Astrocyte of the cerebellum (primary cell): ENCODE results near the gene DTD2.

Source experiments
- DNase-seq: peaks from one replicate; pipeline ENCODE4 v3.0.0-alpha.2; 2011; ENCODE audit warnings: low read depth
- H3K4me3 ChIP-seq: 2 replicates; pipeline ENCODE4 v1.5.1; 2011; ENCODE audit warnings: mild to moderate bottlenecking, low read depth, low read length, moderate library complexity
- in situ Hi-C: cut with HindIII; loops from 2 replicates; pipeline ENCODE4 v1.10.0; 2017; ENCODE audit warnings: low sequenced_read_pairs
- TF ChIP-seq, protein P1 (sequence below): IDR thresholded peaks from 2 replicates; pipeline ENCODE4 v1.5.1; 2012; ENCODE audit warnings: low read length, low read depth, moderate library complexity, mild to moderate bottlenecking; ENCODE audit errors: missing control alignments

DTD2 gene

DNA sequence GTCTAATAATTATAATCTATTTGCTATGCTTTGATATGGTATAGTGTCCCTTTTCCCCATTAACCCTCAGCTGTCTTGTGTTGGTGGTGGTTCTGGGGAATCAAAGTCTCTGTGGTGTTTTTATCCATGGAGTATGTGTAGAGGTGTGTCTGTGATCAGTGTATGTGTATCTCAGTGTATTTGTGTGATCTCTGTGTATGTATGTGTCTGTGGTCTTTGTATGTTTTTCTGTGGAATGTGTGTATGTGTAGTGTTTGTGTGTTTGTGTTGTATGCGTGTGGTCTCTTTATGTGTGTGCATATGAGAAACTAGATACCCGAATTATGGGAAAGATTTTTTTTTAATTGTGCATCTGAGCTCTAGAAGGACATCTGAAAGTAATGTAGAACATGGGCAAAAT, 29.5 kb upstream of the DTD2 start:
- H3K4me3 ChIP-seq, result no peak overlapping the region
- in situ Hi-C loops, result no loop called here
- DNase-seq, result no peak
- TF ChIP-seq, protein P1, sequence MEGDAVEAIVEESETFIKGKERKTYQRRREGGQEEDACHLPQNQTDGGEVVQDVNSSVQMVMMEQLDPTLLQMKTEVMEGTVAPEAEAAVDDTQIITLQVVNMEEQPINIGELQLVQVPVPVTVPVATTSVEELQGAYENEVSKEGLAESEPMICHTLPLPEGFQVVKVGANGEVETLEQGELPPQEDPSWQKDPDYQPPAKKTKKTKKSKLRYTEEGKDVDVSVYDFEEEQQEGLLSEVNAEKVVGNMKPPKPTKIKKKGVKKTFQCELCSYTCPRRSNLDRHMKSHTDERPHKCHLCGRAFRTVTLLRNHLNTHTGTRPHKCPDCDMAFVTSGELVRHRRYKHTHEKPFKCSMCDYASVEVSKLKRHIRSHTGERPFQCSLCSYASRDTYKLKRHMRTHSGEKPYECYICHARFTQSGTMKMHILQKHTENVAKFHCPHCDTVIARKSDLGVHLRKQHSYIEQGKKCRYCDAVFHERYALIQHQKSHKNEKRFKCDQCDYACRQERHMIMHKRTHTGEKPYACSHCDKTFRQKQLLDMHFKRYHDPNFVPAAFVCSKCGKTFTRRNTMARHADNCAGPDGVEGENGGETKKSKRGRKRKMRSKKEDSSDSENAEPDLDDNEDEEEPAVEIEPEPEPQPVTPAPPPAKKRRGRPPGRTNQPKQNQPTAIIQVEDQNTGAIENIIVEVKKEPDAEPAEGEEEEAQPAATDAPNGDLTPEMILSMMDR, result no peak

DNA sequence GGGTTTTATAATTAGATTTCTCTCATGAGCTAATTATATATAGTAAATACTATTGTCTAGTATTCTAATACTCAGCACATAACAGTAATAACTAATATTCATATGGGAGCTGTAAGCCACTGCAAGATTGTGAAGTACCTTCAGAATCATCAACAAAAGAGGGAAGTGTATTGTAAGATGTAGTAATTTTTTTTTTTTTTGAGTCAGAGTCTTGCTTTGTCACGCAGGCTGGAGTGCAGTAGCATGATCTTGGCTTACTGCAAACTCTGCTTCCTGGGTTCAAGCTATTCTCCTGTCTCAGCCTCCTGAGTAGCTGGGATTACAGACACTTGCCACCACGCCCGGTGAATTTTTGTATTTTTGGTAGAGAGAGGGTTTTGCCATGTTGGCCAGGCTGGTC, 27.4 kb upstream of the DTD2 start:
- H3K4me3 ChIP-seq, result no peak overlapping the region
- TF ChIP-seq, protein P1, result no peak
- DNase-seq, result no peak
- in situ Hi-C loops, result no loop called here

DNA sequence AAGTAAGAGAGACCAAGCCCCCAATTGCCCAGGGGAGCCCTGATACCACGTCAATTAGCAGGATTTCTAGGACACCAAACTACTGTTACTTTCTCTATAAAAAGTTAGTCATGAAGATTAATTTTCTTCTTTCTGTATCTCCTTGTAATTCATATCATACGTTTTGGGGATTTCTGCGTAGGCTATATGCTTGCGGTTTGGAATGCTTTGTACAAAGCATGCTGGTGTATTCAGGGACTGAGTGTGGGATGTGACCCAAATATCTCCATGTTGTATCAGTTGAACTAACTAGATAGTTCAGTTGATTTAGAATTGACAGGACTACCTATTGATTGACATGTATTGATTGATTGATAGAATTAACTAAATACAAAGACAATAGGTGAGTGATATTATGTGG, 22.9 kb upstream of the DTD2 start:
- in situ Hi-C loops, result no loop called here
- TF ChIP-seq, protein P1, result no peak
- DNase-seq, result no peak
- no peak overlapping the region for H3K4me3 ChIP-seq

DNA sequence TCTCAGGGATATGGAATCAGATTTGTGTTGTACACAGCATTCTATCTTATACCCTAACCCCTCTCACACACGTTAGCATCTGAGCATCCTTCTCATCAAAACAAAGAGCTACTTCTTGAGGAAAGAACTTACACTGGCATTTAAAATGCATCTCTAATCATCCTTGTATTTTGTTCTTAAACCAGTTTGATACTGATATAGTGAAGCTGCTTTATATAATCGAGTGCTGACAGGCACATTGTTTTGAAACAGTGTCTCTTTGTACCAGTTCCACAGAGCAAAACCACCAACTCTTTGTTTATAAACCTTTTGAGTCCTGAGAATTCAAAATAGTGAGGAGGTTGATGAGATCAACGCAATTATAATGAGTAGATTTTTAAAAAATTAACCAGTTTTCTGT, 21.7 kb upstream of the DTD2 start:
- TF ChIP-seq, protein P1, result no peak
- no peak for DNase-seq
- H3K4me3 ChIP-seq, result no peak overlapping the region
- in situ Hi-C loops, result no loop called here

DNA sequence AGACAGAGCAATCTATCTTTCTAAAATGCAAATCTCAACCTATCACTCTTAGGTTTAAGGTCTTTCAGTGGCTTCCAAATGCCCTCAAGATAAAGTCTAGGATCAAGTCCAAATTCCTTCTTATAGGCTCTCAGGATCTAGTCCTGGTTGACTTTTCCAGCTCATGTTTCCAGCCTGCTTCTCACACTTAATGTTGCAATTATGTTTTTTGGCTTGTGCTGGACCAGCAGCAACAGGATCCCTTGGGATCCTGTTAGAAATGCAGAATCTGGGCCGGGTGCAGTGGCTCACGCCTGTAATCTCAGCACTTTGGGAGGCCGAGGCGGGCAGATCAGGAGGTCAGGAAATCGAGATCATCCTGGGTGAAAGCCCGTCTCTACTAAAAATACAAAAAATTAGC, 19.9 kb upstream of the DTD2 start:
- no peak overlapping the region for H3K4me3 ChIP-seq
- TF ChIP-seq, protein P1, result no peak
- in situ Hi-C loops, result no loop called here
- no peak for DNase-seq

DNA sequence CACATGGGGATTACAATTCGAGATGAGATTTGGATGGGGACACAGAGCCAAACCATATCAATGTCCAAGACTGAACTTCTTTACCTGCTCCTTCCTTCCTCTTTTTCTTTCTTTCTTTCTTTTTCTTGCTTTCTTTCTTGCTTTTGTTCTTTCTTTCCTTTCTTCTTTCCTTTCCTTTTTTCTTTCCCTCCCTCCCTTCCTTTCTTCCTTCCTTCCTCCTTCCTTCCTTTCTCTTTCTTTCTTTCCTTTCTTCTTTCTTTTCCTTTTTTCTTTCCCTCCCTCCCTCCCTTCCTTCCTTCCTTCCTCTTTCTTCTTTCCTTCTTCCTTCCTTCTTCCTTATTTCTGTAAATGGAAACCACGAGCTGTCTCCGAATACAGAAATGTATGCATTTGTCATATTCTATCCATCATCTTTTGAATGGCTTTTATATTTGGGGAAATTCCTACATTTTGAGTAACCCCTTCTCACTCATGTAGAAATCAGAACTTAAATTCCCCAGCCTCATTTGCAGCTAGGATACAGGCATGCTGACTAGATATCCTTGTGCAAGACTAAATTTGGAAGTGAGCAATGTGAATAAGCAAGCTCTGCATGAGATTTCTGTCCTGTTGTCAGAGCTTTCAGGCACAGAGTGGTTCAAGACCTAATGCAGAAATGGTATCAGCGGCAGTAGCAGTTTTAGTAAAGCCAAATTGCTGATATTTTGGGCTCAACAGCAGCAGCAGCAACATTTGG, 19.0 kb upstream of the DTD2 start:
- H3K4me3 ChIP-seq, result no peak overlapping the region
- in situ Hi-C loops, result no loop called here
- DNase-seq, result no peak
- TF ChIP-seq, protein P1, result no peak
